B cell (primary cell): ENCODE results near the gene NT5DC4.

ENCODE experiments used
- EZH2 ChIP-seq: IDR thresholded peaks from 2 replicates; pipeline ENCODE4 v1.6.1; 2012; ENCODE audit warnings: borderline replicate concordance, low read depth, mild to moderate bottlenecking, moderate library complexity, low read length; ENCODE audit not compliant: insufficient read depth, poor library complexity, severe bottlenecking
- TF ChIP-seq, protein P1 (sequence below): fragments of 200-600 bp; IDR thresholded peaks from one replicate; pipeline ENCODE4 v1.8.0; 2022; ENCODE audit warnings: antibody characterized with exemption, mild to moderate bottlenecking

DNA sequence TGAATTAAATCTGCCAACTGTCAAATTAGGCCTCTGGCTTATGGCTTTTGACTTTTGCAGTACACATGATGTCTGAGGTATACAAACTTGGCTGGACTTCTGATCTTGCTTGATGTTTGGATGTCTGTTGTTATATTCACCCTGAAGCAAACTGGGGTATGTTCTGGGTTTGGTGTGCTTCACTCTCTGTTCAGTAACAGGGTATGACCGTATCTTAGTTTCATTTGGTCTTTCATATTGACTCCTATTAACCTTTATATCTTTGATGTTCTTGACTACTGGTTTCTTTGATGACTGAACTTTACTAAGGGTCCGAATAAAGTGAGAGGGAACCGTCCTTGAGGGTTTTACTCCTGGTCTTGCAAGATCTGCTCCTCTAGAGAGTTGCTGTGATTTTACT, 35.4 kb downstream of the NT5DC4 start:
- TF ChIP-seq, protein P1, sequence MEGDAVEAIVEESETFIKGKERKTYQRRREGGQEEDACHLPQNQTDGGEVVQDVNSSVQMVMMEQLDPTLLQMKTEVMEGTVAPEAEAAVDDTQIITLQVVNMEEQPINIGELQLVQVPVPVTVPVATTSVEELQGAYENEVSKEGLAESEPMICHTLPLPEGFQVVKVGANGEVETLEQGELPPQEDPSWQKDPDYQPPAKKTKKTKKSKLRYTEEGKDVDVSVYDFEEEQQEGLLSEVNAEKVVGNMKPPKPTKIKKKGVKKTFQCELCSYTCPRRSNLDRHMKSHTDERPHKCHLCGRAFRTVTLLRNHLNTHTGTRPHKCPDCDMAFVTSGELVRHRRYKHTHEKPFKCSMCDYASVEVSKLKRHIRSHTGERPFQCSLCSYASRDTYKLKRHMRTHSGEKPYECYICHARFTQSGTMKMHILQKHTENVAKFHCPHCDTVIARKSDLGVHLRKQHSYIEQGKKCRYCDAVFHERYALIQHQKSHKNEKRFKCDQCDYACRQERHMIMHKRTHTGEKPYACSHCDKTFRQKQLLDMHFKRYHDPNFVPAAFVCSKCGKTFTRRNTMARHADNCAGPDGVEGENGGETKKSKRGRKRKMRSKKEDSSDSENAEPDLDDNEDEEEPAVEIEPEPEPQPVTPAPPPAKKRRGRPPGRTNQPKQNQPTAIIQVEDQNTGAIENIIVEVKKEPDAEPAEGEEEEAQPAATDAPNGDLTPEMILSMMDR: no peak
- no peak for TF ChIP-seq EZH2
